ENCODE results near the gene FLNB.

DNA sequence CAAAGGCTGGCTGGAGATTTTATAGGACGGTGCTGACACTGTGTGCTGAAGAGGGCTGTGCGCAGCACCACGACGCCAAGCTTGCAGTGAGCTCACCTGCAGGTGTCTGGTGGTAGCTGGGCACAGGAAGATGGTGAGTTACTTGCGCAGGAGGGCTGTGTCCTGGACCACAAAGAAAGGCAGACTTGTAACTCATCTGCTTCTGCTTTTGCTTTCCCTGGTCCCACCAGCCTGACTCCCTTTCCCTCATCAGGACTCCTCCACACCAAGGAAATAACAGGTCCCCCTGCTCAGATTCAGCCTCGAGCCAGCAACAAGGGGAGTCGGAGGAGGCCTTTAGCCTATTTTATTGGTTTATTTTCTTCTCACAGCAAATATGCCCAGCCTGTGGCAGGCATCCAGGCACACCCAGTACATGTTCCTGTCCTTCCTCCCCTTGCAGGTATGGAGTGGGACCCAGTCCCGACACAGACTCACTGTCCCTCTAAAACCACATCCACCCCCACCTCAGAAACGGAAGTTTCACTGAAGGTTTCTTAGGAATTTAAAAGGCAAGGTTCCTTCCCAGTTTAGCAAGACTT is 35.6 kb upstream of the FLNB start:
- no peak for TF ChIP-seq POLR2A (IDR thresholded peaks at IDR 0.05; ENCODE audit: low read depth)
- TF ChIP-seq, protein P1, sequence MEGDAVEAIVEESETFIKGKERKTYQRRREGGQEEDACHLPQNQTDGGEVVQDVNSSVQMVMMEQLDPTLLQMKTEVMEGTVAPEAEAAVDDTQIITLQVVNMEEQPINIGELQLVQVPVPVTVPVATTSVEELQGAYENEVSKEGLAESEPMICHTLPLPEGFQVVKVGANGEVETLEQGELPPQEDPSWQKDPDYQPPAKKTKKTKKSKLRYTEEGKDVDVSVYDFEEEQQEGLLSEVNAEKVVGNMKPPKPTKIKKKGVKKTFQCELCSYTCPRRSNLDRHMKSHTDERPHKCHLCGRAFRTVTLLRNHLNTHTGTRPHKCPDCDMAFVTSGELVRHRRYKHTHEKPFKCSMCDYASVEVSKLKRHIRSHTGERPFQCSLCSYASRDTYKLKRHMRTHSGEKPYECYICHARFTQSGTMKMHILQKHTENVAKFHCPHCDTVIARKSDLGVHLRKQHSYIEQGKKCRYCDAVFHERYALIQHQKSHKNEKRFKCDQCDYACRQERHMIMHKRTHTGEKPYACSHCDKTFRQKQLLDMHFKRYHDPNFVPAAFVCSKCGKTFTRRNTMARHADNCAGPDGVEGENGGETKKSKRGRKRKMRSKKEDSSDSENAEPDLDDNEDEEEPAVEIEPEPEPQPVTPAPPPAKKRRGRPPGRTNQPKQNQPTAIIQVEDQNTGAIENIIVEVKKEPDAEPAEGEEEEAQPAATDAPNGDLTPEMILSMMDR (IDR thresholded peaks at IDR 0.05), result no peak

All from esophagus muscularis mucosa (tissue), 3 donors.